Measurements from ENCODE around the gene ADIG.

DNA sequence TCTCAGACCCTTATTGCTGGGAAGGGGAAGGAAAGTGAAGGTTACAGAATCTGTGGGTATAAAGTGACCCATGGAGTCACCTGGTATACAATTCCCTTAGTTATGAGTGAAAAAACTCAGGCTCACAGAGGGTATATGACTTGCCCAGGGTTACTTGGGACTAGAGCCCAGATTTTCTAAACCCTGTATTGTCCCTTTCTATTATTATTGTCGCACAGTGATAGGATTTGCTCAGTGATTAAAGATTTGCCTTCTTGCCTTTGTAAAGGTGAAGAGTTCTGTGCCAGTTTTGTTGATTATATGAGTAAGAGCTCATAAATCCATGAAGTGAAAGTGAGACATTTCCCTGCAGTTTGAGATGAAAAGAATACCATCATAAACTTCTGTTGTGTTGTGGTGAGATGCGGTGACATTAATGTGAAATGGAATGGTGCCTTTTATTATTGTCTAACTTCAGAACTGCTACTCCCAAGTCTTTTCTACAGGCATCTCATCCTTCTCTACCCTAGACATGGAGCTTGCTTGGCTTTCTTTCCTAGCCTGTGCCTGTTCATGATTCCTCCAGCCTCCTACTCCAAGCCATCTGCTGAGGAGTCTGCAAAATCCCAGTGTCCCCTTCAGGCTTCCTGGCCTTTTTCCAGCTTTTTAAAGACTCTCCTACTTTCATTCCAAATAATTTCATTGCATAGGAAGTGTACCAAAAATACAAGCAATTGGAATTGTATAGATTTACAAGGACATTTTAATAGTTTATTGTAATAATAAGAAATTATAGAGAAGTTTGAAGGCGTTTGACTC lies 33.5 kb upstream of the ADIG start:
- TF ChIP-seq, protein P1, sequence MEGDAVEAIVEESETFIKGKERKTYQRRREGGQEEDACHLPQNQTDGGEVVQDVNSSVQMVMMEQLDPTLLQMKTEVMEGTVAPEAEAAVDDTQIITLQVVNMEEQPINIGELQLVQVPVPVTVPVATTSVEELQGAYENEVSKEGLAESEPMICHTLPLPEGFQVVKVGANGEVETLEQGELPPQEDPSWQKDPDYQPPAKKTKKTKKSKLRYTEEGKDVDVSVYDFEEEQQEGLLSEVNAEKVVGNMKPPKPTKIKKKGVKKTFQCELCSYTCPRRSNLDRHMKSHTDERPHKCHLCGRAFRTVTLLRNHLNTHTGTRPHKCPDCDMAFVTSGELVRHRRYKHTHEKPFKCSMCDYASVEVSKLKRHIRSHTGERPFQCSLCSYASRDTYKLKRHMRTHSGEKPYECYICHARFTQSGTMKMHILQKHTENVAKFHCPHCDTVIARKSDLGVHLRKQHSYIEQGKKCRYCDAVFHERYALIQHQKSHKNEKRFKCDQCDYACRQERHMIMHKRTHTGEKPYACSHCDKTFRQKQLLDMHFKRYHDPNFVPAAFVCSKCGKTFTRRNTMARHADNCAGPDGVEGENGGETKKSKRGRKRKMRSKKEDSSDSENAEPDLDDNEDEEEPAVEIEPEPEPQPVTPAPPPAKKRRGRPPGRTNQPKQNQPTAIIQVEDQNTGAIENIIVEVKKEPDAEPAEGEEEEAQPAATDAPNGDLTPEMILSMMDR (IDR thresholded peaks at IDR 0.05; ENCODE audit: insufficient read depth, low read length, poor library complexity, severe bottlenecking), result no peak
- TF ChIP-seq EZH2phosphoT487 (conservative IDR thresholded peaks at IDR 0.05; ENCODE audit: low read length), result no peak

All from SU-DHL-6 (cell line).